ENCODE results near the gene RRAS.

DNA sequence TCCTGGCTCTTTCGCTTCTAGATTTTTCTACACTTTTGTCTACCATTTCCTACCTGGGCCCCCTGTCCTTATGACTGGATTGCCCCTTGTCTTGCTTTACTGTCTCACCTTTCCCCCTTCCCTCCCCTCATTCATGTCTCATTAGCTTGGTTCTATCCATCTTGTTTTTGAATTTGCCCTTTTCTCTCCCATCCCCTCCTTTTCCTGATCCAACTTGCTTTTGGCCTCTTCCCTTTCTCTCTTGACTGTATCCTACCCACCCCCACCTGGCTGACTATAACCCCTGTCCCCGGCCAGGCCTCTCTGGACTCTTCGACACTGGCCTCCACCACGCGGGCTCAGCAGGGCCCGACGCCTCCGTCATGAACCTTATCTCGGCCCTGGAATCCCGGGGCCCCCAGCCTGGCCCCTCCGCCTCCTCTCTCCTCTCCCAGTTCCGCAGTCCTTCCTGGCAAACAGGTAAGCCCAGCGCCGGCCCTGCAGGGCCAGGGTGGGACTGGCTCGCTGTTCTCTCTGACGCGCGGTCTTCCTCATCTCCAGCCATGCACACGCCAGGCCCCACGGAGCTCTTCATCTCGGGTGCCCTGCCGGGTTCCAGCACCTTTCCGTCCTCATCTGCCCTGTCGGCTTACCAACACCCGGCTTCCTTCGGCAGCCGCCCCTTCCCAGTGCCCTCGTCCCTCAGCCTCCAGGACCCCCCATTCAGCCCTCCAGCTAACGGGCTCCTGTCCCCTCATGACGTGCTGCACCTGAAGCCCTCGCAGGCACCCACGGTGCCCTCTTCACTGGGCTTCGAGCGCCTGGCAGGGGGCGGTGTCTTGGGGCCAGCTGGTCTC is 45.6 kb downstream of the RRAS start:
- TF ChIP-seq, protein P1, sequence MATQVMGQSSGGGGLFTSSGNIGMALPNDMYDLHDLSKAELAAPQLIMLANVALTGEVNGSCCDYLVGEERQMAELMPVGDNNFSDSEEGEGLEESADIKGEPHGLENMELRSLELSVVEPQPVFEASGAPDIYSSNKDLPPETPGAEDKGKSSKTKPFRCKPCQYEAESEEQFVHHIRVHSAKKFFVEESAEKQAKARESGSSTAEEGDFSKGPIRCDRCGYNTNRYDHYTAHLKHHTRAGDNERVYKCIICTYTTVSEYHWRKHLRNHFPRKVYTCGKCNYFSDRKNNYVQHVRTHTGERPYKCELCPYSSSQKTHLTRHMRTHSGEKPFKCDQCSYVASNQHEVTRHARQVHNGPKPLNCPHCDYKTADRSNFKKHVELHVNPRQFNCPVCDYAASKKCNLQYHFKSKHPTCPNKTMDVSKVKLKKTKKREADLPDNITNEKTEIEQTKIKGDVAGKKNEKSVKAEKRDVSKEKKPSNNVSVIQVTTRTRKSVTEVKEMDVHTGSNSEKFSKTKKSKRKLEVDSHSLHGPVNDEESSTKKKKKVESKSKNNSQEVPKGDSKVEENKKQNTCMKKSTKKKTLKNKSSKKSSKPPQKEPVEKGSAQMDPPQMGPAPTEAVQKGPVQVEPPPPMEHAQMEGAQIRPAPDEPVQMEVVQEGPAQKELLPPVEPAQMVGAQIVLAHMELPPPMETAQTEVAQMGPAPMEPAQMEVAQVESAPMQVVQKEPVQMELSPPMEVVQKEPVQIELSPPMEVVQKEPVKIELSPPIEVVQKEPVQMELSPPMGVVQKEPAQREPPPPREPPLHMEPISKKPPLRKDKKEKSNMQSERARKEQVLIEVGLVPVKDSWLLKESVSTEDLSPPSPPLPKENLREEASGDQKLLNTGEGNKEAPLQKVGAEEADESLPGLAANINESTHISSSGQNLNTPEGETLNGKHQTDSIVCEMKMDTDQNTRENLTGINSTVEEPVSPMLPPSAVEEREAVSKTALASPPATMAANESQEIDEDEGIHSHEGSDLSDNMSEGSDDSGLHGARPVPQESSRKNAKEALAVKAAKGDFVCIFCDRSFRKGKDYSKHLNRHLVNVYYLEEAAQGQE (IDR thresholded peaks at IDR 0.05; ENCODE audit: insufficient replicate concordance, low read depth), result no peak
- TF ChIP-seq, protein P2, sequence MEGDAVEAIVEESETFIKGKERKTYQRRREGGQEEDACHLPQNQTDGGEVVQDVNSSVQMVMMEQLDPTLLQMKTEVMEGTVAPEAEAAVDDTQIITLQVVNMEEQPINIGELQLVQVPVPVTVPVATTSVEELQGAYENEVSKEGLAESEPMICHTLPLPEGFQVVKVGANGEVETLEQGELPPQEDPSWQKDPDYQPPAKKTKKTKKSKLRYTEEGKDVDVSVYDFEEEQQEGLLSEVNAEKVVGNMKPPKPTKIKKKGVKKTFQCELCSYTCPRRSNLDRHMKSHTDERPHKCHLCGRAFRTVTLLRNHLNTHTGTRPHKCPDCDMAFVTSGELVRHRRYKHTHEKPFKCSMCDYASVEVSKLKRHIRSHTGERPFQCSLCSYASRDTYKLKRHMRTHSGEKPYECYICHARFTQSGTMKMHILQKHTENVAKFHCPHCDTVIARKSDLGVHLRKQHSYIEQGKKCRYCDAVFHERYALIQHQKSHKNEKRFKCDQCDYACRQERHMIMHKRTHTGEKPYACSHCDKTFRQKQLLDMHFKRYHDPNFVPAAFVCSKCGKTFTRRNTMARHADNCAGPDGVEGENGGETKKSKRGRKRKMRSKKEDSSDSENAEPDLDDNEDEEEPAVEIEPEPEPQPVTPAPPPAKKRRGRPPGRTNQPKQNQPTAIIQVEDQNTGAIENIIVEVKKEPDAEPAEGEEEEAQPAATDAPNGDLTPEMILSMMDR (IDR thresholded peaks at IDR 0.05; ENCODE audit: insufficient read depth, low read length), result no peak
